HEK293 (cell line): ENCODE results near the gene B4GALT3.

Source experiments
- CTCF ChIP-seq: fragments of 450-650 bp; formaldehyde crosslinking; IDR thresholded peaks from 2 replicates; pipeline ENCODE4 v1.5.1; 2016; ENCODE audit warnings: missing biosample characterization, missing genetic modification characterization
- KLF8 ChIP-seq: fragments of 450-650 bp; formaldehyde crosslinking; IDR thresholded peaks from 2 replicates; pipeline ENCODE4 v1.5.1; 2016; ENCODE audit warnings: missing biosample characterization, missing genetic modification characterization
- SETDB1 ChIP-seq: IDR thresholded peaks from one replicate; pipeline ENCODE4 v1.6.1; 2017; ENCODE audit warnings: mild to moderate bottlenecking, low read length, moderate library complexity, mixed read lengths; ENCODE audit not compliant: insufficient read length
- ZFHX2 ChIP-seq: fragments of 450-650 bp; formaldehyde crosslinking; conservative IDR thresholded peaks from 2 replicates; pipeline ENCODE4 v1.5.1; 2016; ENCODE audit warnings: missing biosample characterization, missing genetic modification characterization
- ZNF174 ChIP-seq: fragments of 450-650 bp; formaldehyde crosslinking; IDR thresholded peaks from 2 replicates; pipeline ENCODE4 v1.5.0; 2017; ENCODE audit warnings: missing biosample characterization, mild to moderate bottlenecking, missing genetic modification characterization
- TF ChIP-seq, protein P1 (sequence below): fragments of 450-650 bp; formaldehyde crosslinking; IDR thresholded peaks from 2 replicates; pipeline ENCODE4 v1.5.1; 2016; ENCODE audit warnings: missing biosample characterization, missing genetic modification characterization
- TF ChIP-seq, protein P2 (sequence below): fragments of 450-650 bp; formaldehyde crosslinking; IDR thresholded peaks from 2 replicates; pipeline ENCODE4 v1.5.1; 2016; ENCODE audit warnings: missing biosample characterization, missing genetic modification characterization

DNA sequence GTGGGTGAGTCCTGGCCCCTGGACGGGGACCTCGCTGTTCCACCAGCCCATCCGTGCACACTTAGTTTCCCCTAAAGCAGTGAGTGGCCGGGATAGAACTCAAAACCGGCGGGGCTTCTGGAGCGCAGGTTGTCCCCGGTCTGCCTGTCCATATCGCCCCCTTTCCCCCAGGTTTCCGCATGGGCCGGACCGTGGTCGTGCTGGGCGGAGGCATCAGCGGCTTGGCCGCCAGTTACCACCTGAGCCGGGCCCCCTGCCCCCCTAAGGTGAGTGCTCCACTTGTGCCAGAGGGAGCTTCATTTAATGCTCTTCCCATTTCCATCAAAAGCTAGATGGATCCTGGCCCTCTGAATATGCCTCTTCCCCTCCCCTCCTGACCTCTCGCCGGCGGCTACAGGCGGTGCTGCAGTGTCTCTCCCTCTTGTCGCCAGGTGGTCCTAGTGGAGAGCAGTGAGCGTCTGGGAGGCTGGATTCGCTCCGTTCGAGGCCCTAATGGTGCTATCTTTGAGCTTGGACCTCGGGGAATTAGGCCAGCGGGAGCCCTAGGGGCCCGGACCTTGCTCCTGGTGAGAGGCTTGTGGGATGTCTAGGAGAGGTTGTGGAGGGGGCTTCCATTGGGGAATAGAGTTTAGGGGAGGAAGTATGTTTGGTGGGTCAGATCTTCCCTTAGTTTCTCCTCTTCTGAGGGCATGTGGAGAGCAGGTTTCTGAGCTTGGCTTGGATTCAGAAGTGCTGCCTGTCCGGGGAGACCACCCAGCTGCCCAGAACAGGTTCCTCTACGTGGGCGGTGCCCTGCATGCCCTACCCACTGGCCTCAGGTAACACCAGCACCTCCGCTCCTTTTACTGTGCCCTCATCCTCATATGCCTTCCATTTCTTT, 10.4 kb downstream of the B4GALT3 start:
- TF ChIP-seq CTCF (tag by site-specific recombination) (no peak), KLF8 (no peak; the same call in 1 of the 2 replicates), SETDB1 (no peak), ZFHX2 (tag by site-specific recombination) (no peak), ZNF174 (tag by site-specific recombination) (no peak)
- TF ChIP-seq, protein P1, sequence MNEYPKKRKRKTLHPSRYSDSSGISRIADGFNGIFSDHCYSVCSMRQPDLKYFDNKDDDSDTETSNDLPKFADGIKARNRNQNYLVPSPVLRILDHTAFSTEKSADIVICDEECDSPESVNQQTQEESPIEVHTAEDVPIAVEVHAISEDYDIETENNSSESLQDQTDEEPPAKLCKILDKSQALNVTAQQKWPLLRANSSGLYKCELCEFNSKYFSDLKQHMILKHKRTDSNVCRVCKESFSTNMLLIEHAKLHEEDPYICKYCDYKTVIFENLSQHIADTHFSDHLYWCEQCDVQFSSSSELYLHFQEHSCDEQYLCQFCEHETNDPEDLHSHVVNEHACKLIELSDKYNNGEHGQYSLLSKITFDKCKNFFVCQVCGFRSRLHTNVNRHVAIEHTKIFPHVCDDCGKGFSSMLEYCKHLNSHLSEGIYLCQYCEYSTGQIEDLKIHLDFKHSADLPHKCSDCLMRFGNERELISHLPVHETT (tag by site-specific recombination) = no peak
- TF ChIP-seq, protein P2, sequence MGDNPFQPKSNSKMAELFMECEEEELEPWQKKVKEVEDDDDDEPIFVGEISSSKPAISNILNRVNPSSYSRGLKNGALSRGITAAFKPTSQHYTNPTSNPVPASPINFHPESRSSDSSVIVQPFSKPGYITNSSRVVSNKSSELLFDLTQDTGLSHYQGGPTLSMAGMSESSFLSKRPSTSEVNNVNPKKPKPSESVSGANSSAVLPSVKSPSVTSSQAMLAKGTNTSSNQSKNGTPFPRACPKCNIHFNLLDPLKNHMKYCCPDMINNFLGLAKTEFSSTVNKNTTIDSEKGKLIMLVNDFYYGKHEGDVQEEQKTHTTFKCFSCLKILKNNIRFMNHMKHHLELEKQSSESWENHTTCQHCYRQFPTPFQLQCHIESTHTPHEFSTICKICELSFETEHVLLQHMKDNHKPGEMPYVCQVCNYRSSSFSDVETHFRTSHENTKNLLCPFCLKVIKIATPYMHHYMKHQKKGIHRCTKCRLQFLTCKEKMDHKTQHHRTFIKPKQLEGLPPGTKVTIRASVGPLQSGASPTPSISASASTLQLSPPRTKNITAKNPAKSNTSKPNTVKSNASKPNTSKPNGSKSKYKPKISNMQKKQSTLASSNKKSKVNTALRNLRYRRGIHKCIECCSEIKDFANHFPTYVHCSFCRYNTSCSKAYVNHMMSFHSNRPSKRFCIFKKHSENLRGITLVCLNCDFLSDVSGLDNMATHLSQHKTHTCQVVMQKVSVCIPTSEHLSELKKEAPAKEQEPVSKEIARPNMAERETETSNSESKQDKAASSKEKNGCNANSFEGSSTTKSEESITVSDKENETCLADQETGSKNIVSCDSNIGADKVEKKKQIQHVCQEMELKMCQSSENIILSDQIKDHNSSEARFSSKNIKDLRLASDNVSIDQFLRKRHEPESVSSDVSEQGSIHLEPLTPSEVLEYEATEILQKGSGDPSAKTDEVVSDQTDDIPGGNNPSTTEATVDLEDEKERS = no peak
